ENCODE results near the gene TMEM272.

Gene TMEM272

DNA sequence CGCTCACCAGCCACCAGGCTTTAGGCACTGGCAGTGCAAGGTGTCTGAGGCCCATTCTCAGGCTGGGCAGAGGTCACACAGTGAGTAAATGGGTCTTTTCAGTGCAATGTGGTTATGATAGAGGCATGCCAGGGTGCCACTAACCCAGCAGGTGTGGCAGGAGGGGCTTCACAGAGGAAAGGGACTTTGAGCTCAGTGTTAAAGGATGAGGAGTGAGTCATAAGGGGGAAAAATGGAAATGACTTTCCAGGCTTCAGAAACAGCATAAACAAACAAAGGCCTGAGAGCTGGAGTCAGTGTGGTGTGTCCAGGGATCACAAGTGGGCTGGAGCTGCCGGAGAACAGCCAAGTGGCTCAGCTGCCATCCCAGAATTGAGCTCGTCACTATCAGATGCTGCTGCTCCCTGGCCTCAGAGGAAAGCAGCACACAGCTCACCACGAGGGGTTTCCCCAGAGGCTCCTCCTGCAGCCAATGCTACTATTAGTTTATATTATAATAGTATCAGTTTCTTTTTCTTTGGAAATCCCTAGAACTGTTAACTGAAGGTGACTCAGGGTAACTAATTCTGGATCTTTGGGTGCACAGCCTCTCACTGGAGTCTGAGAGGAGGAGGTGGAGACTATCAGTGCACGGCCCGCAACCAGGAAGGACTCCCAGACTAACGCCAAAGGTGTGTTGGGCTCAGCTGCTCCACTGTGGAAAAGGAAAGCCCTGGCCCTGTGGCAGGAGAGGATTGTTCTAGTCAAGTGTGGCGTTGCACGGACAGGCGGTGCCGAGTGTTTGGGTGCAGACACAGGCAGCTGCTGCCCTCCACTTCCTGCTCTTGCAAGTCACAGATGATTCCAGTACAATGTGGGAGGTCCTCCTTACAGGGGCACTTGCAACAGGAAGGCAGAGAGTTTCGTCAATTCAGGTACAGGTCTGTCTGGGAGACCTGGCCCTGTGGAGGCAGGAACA, 80.5 kb downstream of the TMEM272 start:
- H3K27ac ChIP-seq, result no peak overlapping the region
- TF ChIP-seq, protein P1, sequence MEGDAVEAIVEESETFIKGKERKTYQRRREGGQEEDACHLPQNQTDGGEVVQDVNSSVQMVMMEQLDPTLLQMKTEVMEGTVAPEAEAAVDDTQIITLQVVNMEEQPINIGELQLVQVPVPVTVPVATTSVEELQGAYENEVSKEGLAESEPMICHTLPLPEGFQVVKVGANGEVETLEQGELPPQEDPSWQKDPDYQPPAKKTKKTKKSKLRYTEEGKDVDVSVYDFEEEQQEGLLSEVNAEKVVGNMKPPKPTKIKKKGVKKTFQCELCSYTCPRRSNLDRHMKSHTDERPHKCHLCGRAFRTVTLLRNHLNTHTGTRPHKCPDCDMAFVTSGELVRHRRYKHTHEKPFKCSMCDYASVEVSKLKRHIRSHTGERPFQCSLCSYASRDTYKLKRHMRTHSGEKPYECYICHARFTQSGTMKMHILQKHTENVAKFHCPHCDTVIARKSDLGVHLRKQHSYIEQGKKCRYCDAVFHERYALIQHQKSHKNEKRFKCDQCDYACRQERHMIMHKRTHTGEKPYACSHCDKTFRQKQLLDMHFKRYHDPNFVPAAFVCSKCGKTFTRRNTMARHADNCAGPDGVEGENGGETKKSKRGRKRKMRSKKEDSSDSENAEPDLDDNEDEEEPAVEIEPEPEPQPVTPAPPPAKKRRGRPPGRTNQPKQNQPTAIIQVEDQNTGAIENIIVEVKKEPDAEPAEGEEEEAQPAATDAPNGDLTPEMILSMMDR (IDR thresholded peaks at IDR 0.05), result no peak
- TF ChIP-seq ZFX (IDR thresholded peaks at IDR 0.05; ENCODE audit: borderline replicate concordance), result no peak

DNA sequence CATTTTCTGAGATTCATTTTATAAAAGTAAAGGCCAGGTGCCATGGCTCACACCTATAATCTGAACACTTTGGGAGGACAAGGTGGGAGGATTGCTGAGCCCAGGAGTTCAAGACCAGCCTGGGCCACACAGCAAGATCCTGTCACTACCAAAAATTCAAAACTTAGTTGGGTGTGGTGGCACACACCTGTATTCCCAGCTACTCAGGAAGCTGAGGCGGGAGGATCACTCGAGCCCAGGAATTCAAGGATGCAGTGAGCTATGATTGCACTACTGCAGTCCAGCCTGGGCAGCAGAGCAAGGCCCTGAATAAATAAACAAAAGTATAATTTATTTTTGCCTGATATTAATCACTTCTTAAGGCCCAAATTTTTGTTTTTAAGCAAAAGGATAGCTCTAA, 81.5 kb downstream of the TMEM272 start:
- H3K27ac ChIP-seq, result no peak overlapping the region

More for the DNA sequence above, 81.5 kb downstream of the TMEM272 start:
- TF ChIP-seq ZFX (IDR thresholded peaks at IDR 0.05; ENCODE audit: borderline replicate concordance), result no peak
- TF ChIP-seq, protein P1 (IDR thresholded peaks at IDR 0.05), result no peak
